Measurements from ENCODE around the gene F10.

GRCh38 chr13:113187883-113188665, 65.5 kb downstream of the F10 start:
- TF ChIP-seq SUZ12 (IDR thresholded peaks at IDR 0.05; ENCODE audit: extremely low read depth, insufficient read depth, insufficient read length): no peak
- TF ChIP-seq YY1 (IDR thresholded peaks at IDR 0.05; ENCODE audit: insufficient read depth, insufficient read length): no peak
- TF ChIP-seq ZNF274 (IDR thresholded peaks at IDR 0.05; ENCODE audit: low read depth, low read length): no peak

All from NT2/D1 (cell line).